EH (cell line): ENCODE data around the gene SLC7A10.
A peak's percentile ranks its signal among the peaks of the same experiment; 100 is the strongest.
"Not testable (repeated sequence)": the region's sequence is repeated elsewhere in the genome, so short reads cannot be mapped to it uniquely, and the experiment has no call there.

Source experiments
- DNase-seq: peaks from one replicate; pipeline ENCODE4 v3.0.0-alpha.2; 2015; ENCODE audit warnings: low read depth

Gene SLC7A10

DNA sequence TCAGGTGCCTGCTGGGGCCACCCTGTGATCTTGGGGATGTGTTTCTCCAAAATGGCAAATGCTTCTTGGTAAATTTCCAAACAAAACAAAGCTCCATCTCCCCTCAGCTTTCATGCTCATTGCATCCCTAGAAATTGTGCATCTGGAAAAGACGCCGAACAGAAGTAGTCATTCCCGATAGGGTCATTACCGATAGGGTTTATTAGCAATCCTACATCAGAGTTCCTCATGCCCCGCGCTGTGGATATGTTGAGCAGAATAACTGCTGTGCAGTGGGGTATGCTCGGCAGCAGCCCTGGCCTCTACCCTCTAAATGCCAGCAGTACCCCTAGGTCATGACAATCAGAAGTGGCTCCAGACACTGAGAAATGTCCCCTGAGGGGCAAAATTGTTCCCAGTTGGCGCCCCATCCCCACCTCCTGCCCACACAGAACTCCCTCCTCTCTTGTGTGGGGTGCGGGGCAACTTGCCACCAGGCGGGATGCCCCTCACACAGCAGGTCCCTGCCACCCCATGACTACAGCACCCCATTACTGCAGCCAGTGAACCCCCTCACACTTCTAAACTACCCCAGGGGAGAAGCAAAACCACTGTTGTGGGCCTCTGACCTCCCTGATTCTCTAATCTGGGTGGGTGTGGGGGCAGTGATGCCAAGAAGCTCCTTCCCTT lies 13.0 kb upstream of the SLC7A10 start:
- DNase-seq, result no peak

DNA sequence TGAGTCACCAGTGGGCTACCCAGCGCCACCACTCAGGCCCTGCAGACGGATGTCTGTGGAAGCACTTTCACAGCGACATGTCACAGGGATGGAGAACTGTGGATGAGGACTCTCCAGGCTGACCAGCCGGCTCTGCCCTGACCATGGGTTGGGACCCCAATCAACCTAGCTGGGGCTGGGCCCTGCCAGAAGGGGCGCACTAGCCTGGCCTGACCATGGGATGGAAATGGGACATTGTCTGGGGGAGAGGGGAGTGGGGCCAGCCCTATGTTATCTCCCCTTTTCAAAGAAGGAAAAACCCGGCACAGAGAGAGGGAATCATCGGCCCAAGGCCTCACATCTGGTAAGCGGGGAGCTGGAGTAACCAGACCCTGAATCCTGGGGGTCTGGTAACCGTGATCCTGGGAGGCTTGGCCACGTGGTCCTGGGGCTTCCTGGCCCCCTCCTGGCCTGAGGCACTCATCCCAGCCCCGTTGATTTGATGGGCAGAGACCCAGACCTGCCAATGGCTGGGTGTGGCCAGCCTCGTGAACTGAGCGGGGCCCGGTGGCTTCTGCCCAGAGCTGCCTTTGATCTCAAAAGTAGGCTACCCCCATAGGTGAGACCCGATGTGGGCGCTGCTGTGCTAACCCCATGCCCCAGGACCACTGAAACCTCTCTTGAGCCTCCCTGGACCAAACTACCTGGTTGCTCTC lies 11.2 kb upstream of the SLC7A10 start:
- DNase-seq, result no peak

DNA sequence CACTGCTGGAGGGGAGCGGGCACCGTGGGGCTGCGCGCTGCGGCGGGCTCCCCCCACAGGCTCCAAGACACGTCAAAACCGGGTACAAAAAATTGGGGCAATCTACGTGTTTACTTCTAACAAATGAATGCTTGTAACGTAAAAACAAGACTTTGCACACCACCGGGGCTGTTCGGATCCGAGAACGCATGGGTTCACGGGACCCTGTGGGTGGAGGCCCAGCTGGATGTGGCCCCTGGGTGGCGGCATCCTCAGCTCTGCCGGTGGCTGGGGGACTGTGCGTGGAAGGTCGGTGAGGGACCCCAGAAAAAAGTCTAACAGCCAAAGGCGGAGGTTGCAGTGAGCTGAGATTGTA lies 10.3 kb upstream of the SLC7A10 start:
- DNase-seq, result no peak

DNA sequence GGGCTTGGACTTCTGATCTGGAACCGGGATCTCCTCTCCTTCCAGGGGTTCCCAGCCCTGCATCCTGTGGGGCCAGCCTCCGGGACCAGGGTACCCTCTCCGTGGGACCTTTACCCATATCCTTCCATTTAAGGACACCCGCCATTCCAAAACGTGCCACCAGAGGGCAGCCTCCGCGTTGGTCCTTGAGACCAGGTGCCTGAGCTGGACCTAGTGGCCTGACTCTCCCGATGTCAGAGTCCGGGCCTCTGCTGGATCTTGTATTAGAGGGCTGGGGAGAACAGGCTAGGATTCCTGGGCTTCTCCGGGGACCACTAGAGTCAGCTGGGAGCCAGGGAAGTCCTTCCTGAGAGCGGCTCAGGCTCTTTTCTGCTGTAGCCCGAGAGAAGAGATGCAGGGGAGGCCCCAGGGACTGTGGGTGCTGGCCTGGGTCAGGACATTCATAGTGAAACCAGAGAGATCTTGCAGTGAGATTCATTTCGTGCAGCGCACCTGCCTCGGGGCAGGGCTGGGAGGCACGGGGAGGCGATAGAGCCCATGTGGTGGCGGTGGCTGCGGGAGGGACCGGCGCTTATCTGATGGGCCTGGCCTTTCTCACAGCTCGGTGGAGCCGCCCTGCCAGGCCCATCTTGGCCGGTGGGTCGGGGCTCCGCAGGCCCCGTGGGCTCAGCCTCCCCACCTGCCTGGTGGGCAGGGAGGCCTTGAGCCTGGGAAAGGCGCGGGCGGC lies 9.8 kb upstream of the SLC7A10 start:
- DNase-seq, result peak; percentile 68

DNA sequence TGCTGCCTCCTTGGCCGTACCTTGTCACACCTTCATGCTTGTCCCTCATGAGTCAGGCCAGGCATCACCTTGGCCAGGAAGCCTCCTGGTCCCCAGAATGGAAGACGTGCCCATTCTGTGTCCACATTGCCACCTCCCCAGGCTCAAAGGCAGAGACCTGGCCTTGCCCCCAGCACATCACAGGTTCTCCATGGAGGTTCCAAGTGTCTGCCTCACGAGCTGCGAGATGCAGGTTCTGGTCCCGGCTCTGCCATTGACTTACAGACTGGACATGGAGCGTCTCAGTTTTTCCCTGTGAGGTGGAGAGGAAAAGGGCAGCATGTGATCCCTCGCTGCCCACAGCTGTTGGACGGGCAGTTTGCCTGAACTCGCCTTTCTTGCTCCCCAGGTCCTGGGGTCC lies 9.1 kb upstream of the SLC7A10 start:
- no peak for DNase-seq

GRCh38 chr19:33234092-33234491 lies 8.4 kb upstream of the SLC7A10 start:
- no peak for DNase-seq

DNA sequence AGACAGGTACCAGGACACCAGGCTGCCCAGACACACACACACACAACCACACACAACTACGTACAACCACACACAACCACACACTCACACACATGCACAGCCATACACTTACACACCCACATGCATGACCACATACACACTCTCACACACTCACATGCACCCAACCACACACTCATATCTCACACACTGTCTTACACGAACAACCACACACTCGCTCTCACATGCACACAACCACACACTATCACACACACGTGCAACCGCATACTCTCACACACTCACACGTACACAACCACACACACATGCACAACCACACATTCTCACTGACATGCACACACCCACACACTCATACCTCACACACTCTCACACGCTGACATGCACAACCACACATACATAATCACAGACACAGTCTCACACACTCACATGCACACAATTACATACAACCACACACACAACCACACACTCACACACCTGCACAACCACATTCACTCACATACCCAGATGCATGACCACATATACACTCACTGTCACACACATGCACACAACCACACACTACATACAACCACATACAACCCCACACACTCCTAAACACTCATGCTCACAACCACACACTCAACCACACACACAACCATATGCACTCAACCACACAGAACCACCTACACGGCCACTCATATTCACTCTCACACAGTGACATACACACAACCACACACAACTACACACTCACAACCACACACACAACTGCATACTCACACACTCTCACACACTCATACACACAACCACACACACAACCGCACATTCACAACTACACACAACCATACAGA lies 7.6 kb upstream of the SLC7A10 start:
- no peak for DNase-seq

- DNase-seq, result no peak
Observed at GRCh38 chr19:33232656-33233055, 7.0 kb upstream of the SLC7A10 start.

- peak; percentile 57 for DNase-seq
Observed at GRCh38 chr19:33231511-33231910, 5.9 kb upstream of the SLC7A10 start.

- DNase-seq, result no peak
Observed at GRCh38 chr19:33229962-33230361, 4.3 kb upstream of the SLC7A10 start.

- no peak for DNase-seq
Observed at GRCh38 chr19:33227870-33228599, 2.4 kb upstream of the SLC7A10 start.

DNA sequence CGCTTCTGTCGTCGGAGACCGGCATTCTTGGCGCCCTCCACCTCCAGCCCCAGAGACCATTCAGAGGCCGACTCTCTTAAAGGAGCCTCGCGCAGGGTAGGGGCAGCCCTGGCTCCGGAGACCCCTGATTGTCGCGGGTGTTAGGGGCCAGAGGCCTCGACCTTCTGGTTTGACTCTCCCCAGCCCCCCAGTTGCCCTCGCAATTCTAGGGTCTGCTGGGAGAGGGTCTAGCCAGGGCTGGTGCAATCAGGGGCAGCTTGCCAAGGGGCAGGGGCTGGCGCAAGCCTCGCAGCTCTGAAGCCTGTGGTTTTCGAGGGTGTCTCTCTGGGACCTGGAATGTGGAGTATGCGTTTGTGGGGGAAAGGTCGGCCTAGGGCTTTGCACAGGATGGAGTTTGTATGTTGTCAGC lies 1.6 kb upstream of the SLC7A10 start:
- peak; percentile 44 for DNase-seq

- no peak for DNase-seq
Observed at GRCh38 chr19:33226550-33227241, 1.0 kb upstream of the SLC7A10 start.

- DNase-seq, result no peak
Observed at GRCh38 chr19:33224694-33225457, 774 bp downstream of the SLC7A10 start.

DNA sequence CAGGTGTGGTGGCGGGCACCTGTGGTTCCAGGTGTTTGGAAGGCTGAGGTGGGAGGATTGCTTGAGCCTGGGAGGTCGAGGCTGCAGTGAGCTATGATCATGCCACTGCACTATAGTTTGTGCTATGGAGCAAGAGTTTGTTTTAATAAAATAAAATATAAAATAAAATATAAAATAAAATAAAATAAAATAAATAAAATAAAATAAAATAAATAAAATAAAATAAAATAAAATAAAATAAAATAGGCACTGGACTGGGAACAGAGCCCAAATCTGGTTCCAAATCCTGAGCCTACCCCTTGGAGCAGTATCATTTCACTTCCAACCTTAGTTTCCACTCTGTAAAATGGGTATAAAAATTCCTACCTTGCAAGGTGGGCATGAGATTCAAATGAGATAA lies 3.4 kb downstream of the SLC7A10 start:
- DNase-seq, result not testable (repeated sequence)

- DNase-seq, result no peak
Observed at GRCh38 chr19:33221638-33222037, 4.0 kb downstream of the SLC7A10 start.

DNA sequence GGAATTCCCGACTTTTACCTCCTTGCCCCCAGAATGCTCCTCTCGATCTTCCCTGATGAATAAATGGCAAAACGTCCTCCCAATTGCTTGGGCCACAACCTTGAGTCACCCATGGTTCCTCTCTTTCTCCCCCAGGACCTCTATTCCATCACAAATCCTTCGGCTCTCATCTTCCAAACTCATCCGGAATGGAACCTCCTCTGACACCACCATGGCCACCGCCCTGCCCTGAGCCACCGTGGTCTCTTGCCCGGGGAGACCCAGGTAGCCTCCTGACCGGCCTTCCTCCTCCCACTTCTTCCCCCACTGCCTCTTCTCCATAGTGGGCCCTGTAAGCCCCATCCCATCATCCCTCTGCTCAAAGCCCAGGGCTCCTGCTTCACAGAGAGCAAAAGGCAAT lies 4.9 kb downstream of the SLC7A10 start:
- DNase-seq, result no peak

GRCh38 chr19:33220115-33220514 lies 5.5 kb downstream of the SLC7A10 start:
- no peak for DNase-seq

GRCh38 chr19:33219261-33219815 lies 6.3 kb downstream of the SLC7A10 start:
- no peak for DNase-seq

DNA sequence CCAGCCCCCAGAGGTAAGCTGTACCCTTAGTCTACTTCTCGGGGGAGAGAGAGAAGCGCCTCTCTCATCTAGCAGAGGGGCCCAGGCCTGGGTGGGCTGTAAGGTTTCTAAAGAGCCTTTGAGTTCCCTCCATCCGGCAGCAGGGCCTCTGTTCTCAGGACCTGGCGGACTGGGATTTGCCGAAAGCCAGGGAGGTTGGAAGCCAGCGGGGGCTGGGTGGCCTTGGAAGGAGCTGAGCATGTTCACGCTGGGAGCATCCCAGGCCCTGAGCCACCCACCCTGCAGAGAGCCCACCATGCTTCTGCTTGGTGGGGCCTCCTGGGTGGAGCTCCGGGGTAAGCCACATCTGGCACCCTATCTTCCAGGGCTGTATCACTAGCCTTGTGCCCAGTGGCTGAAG lies 7.8 kb downstream of the SLC7A10 start:
- no peak for DNase-seq
